Stimulated activated CD8-positive, alpha-beta memory T cell treated with anti-CD3 and anti-CD28 coated beads, Interleukin-15, amount 100 ng/mL, for 48 hours (primary cell): ENCODE results near the gene CRISP2.

Experiments
- DNase-seq, 2 donors: peaks; one replicate each; pipeline ENCODE4 v3.0.0-alpha.2; 2020; ENCODE audit warnings: low read depth in 2 of 2

Gene CRISP2

DNA sequence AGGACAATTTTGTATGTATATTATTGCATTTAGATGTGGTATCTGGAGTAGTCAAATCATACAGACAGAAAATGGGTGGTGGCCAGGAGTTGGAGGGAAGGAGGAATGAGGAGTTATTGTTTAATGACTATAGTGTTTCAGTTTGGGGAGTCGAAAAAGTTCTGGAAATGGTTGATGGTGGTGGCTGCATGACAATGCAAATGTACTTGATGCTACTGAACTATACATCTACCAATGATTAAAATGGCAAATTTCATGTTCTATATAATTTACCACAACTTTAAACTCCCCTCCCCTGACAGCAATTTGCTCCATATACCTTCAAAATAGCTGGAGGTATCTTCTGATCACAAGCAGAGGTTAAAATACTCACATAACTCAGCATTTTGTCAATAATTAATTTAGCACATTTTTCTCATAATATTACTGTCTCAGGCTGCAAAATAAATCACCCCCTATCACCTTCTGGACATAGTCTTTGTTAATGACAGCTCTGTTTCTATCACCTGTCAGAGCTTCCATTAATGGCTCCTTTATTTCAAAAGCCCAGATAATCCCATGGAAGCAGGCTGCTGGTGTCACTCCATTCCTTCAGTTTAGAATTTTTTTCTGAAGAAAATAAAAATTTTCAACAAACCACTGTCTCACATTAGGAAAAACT is 51.0 kb downstream of the CRISP2 start:
- no peak for DNase-seq

DNA sequence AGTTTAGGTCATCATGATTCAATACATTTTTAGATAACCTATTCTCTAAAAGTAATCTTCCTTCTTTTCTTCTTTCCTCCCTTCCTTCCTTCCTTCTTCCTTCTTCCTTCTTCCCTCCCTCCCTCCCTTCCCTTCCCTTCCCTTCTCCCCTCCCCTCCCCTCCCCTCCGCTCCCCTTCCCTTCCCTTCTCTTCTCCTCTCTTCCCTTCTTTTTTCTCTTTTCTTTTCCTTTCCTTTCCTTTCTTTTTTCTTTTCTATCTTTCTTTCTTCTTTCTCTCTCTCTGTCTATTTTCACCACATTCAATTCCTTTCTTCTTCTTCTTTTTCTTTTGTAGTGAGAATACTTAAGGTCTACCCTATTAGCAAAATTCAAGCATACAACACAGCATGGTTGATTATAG is 59.4 kb downstream of the CRISP2 start:
- no peak for DNase-seq

DNA sequence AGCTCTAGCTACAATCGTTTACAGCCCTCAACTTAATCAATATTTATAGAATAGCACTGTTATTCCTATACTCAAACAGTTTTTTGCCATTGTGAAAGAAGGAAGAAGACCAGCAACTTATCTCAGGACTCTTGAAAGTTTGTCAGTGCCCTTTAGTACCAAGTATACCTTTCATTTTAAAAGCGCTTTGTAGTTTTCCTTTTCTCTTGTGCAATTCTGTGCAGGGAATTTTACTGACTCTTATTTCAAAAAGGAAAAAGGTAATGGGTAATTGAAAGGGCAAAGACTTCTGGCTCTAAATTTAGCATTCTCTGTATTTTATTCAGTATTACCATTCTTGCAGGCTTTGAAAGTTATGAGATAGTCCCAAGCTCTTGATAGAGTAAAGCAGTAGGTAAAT is 59.9 kb downstream of the CRISP2 start:
- no peak for DNase-seq

DNA sequence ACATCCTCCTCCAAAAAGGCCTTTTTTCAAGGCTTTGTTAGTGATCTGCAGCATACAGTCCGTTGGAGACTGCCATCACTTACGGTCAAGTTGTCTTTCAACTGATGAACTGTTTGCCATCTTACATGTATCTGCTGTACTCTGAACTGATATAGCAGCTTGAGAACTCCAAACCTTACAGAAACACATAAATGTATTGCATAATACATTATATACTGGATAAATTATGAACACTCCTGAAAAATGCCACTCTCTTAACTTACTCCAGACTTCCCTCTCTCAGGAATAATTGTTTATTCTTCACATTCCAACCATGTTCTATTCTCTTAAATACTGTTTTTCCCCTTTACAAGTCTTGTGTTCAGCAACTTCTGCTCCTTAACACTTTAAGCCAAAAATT is 62.1 kb downstream of the CRISP2 start:
- no peak for DNase-seq

DNA sequence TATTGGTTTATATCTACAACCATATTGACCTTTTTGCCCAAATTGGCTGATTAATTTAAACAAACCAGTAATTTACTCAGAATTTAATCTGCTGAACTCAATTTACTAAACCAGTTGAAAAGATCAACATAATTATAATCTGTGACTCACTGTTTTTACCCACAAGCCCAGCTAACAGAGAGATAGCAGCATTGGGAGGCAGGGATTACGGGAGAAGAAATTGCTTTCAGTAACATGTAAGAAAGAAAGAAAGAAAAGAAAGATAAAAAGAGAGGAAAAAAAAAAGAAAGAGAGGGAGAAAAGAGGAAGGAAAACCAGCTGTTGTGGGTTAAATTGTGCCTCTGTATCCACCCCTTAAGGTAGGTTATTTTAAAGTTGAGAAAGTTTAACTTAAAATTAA is 63.4 kb downstream of the CRISP2 start:
- no peak for DNase-seq

DNA sequence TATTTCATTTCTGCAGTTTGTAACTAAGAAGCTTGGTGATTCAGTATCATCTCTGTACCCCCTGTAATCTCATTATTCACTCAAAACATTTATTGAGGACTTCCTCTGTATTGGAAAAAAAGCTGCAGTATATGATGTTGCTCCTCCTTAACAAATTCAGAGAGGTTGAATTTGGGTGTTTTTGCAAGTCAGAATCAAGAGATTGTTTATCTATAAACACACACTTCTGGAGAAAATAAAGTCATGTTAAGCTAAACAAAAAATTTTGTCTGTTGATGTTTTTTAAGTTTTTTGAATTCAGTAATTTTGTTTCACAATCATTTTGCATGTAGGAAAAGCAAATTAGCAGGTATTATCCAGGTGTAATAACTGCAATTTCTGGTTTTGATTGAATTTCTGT is 65.3 kb downstream of the CRISP2 start:
- no peak for DNase-seq

DNA sequence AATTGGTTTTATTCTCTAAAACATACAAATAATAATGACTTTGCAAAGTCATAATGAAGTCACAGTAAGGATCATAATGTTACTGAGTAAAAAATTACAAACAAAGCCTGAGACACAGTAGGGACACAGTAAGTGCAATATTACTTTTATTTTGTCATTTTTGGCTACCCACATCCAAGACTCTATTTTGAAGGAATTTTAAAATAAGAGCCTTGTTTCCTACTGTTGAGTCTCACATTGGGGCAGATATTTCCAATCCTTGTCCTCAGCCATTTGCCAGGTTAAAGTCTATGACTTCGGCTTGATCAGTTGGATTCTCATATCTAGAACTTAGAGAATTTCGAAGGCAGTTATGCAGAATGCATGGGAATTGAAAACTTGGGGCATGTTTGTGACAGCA is 65.9 kb downstream of the CRISP2 start:
- no peak for DNase-seq

DNA sequence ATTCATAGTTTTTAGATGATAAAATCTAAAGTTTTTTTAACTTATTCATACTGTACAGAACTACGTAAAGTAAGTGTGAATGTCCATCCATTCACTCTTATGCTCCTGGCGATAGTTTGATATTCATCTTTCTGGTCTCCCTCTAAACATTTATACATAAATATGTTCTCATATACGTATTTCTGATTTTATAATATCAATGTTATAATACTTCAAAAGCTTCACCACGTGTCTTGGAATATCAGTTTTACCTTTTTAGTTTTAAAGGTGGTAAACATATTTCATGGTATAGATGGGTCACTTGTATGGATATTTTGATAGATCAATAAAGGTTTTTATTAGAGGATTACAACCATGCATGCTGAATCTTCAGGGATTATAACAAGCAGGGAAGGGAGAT is 66.4 kb downstream of the CRISP2 start:
- DNase-seq = no peak

DNA sequence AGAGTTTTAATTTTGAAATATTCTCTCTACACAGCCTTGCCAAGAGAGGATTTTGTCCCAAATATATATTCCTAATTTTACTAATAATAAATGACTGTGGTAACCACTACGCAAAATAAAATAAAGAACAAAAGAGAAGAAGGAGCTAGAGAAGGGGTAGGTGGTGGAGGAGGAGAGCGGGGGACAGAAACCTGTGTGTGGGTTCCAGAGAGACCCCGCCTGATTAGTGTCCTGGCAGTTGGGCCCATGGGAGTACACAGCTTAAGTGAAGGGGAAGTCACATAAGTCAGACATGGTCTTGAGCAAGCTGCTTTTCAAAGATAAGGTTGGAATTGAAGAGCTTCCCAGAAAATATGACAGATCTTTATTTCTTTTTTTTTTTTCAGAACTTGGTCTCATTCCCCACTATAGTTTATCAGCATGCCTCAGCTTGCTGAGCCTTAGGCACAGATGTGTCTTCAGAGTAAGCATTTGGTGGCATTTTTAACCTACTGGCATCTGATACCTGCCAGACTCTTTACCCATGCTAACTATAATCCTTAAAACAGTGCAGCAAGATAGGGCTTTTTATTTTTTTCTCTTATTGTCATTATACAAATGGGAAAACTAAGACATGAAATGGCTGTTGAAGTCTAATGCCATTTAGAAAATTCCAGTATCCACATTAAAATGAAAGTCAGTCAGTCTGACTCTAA is 67.1 kb downstream of the CRISP2 start:
- DNase-seq = no peak

DNA sequence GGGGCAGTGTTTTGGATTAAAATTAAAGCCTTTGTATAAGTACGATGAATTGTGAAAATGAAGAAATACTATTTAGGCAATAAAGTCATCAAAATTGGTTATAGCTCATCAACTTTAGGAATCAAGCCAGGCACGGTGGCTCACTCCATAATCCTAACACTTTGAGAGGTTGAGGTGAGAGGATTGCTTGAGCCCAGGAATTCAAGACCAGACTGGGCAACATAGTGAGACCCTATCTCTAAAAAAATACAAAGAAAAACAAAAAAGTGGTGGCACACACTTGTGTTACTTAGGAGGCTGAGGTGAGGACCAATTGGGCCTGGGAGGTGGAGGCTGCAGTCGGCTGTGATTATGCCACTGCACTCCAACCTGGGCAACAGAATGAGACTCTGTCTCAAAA is 68.2 kb downstream of the CRISP2 start:
- DNase-seq = no peak
